T follicular helper cell (primary cell): ENCODE measurements around the gene OTUD1.
"Not testable (repeated sequence)": the region's sequence is repeated elsewhere in the genome, so short reads cannot be mapped to it uniquely, and the experiment has no call there.

Experiments
- DNase-seq: peaks from one replicate; pipeline ENCODE4 v3.0.0-alpha.2; 2020; ENCODE audit warnings: low read depth
- total RNA-seq, 2 experiments: gene quantifications; one replicate each; lab custom pipeline; 2026; lab: John Stamatoyannopoulos, UW

Gene OTUD1
- total RNA-seq, result 34.9 to 38.9 reads per million in 2 experiments

DNA sequence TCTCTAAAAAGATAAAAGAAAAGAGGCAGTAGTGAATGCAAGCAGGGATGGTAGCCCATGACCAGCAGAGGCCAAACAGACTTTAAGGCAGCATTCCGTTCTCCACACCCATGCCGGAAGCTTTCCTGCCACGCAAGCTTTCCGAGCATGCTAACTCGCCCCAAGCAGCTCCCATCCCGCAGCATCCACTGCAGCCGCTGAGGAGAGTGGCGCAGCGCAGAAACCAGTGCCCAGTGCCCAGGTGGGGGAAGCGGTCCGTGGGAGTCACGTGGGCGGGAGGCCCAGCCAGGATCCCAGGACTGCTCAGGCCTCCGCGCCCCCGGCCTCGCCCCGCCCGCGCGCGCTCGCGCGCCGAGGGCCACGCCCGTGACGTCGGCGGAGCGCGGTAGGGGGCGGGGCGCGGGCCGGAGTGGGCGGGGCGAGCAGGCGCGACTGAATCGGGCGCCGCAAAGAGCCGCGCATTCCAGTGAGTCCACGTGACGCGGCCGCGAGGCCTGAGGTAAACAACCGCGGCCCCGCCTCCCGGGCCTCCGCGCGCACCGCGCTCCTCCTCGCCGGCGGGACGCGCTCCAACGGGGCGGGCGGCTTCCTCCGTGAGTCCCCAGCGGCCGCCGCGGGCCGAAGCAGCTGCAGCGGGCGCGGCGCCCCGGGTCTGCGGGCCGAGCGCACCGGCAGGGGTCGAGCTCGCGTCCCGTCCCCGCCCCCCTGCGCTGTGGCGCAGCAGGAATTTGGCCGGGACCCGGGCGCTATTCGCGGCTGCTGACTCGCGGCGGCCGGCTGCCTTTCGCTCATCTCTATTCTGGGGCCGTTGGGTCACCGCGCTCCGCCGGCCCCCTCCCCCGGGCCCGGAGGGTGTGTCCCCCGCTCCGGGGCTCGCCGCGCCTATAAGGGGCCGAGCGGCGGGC lies at the start of gene OTUD1:
Gene OTUD1, plus strand, starts transcription at position 529 of the 905 bp plus-strand sequence. CDS start 383 bp downstream, outside the sequence.
- DNase-seq, result peak; percentile 90

DNA sequence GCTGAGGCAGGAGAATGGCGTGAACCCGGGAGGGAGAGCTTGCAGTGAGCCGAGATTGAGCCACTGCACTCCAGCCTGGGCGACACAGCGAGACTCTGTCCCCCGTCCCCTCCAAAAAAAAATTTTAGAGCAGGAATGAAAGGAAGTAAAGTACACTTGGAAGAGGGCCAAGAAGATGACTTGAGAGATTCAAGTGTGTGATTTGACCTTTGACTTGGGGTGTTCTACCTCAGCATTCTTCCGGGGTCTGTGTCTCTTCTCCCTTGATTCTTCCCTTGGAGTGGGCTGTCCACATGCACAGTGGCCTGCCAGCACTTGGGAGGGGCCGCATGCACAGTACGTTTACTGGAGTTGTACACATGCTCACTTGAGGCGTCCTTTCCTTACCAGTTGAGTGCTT lies 48.5 kb upstream of the OTUD1 start:
- DNase-seq, result not testable (repeated sequence)

- no peak for DNase-seq
Observed at GRCh38 chr10:23390809-23391208, 48.1 kb upstream of the OTUD1 start.

GRCh38 chr10:23391821-23392220 lies 47.1 kb upstream of the OTUD1 start:
- no peak for DNase-seq

DNA sequence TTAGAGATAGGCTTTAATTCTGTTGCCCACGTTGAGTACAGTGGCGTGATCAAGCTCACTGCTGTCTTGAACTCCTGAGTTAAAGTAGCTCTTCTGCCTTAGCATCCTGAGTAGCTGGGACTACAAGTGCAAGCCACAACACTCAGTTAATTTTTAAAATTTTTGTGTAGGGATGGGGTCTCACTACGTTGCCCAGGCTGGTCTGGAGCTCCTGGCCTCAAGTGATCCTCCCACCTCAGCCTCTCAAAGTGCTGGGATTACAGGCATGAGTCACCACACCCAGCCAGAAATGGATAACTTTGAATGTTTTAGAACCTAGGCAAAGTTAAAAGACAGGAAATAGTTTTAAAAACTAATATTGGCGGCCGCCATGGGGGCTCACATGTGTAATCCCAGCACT lies 43.9 kb upstream of the OTUD1 start:
- no peak for DNase-seq

DNA sequence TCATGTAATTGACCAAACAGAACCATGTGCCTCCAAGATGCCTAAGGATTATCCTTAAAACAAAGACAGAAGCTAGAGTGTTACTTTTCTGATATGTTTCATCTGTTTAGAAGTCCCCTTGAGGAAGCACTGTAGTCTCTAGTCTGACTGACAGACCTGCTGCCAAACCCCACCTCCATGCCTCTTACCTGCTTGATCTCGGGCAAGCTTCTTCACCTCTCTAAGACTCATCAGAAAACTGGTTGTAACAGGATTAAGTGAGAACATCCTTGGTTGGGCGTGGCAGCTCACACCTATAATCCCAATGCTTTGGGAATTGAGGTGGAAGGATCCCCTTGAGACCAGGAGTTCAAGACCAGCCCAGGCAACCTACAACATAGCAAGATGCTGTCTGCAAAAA lies 42.2 kb upstream of the OTUD1 start:
- no peak for DNase-seq

- no peak for DNase-seq
Observed at GRCh38 chr10:23399701-23400144, 39.2 kb upstream of the OTUD1 start.

DNA sequence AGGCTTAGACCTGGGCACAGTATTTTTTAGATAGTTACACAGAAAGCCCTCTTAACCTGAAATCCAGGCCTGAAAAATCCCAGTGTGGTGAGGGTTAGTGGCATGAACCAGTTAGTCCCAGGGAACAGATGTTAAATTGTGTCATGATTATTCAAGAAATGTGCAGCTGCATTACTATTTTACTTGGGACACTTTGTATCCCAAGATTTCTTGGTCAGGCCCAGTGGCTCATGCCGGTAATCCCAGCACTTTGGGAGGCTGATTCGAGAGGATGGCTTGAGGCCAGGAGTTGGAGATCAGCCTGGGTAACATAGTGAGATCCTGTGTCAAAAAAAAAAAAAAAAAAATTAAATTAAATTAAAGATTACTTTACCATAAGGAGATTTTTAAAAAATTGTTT lies 36.0 kb upstream of the OTUD1 start:
- no peak for DNase-seq

GRCh38 chr10:23403278-23403677 lies 35.6 kb upstream of the OTUD1 start:
- DNase-seq, result no peak

GRCh38 chr10:23403719-23404118 lies 35.2 kb upstream of the OTUD1 start:
- DNase-seq, result no peak

DNA sequence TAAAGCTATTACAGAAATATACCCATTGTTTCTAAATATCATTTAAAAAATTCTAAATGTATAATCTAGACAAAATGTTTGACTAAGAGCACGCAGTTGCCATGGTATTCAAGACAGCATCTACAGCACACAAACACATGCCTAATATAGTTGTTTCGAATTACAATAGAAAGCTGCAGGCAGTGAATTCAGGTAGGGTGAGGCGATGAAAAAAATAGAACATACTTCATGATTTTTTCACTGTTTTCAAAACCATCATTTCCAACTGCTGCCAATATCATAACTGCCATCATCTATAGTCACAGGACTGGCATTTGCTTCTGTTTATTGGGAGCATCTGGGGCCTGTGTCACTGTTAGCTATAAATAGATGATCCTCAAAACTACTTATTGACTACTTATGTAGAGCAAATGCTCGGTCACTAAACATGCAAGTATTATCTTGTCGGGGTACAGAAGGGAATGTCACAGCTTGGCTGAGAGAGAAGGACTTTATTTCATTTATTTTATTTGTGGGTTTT lies 34.4 kb upstream of the OTUD1 start:
- no peak for DNase-seq

- DNase-seq, result no peak
Observed at GRCh38 chr10:23405540-23405939, 33.3 kb upstream of the OTUD1 start.

DNA sequence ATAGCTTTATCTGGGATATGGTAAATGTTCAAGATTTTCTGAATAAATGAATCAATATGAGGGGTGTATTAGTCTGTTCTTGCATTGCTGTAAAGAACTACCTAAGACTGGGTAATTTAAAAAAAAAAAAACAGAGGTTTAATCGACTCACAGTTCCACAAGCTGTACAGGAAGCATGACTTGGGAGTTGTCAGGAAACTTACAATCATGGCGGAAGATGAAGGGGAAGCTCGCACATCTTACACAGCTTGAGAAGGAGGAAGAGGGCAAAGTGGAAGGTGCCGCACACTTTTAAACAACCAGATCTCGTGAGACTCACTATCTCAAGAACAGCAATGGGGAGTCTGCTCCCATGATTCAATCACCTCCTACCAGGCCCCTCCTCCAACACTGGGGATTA lies 32.5 kb upstream of the OTUD1 start:
- DNase-seq, result no peak

- DNase-seq, result no peak
Observed at GRCh38 chr10:23408330-23408976, 30.4 kb upstream of the OTUD1 start.

DNA sequence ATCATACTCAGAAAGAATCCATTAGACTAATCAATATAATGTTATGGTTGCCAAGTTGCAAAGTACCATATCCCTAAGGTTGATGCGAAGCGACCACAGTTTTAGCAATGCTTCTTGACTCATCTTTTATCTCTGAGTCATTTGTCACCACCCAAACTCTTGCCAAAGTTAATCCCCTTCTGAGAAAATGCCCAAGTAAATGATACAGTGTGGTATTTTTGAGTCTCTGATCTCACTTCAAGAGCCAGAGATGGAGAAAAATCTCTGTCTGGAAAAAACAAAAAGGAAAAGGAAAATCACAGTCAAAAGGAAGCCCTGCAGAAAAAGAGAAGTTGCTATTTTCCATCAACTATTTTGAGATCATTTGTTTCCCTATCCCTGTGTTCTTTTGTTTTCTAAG lies 26.7 kb upstream of the OTUD1 start:
- no peak for DNase-seq

GRCh38 chr10:23413629-23414089 lies 25.2 kb upstream of the OTUD1 start:
- no peak for DNase-seq

GRCh38 chr10:23414658-23415057 lies 24.2 kb upstream of the OTUD1 start:
- no peak for DNase-seq

- no peak for DNase-seq
Observed at GRCh38 chr10:23417254-23417653, 21.6 kb upstream of the OTUD1 start.

GRCh38 chr10:23418051-23418681 lies 20.7 kb upstream of the OTUD1 start:
- DNase-seq, result no peak

- no peak for DNase-seq
Observed at GRCh38 chr10:23419201-23419600, 19.7 kb upstream of the OTUD1 start.

DNA sequence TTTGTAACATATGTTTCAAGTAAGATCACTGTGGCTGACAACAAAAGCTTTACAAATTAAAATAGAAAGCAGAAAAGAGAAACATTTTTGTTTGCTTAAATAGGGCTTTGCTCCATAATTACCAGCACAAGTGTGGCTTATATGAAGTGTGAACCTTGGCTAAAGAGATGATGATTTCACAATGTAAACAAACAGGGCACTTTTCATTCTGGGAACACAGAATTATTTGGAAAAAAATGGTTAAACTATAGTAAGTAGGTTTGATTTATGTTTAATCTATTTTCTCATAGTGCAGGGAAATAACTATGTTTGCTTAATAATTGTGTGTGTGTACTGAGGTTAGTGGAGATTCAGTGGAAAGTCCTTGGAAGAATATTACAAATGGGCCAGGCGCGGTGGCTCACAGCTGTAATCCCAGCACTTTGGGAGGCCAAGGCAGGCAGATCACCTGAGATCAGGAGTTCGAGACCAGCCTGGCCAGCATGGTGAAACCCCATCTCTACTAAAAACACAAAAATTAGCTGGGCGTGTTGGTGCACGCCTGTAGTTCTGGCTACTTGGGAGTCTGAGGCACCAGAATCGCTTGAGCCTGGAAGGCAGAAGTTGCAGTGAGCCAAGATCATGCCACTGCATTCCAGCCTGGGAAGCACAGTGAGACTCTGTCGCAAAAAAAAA lies 19.1 kb upstream of the OTUD1 start:
- DNase-seq, result no peak

GRCh38 chr10:23421397-23421796 lies 17.5 kb upstream of the OTUD1 start:
- DNase-seq, result no peak
